Measurements from ENCODE around the gene CTNNA3.

CTNNA3 gene

DNA sequence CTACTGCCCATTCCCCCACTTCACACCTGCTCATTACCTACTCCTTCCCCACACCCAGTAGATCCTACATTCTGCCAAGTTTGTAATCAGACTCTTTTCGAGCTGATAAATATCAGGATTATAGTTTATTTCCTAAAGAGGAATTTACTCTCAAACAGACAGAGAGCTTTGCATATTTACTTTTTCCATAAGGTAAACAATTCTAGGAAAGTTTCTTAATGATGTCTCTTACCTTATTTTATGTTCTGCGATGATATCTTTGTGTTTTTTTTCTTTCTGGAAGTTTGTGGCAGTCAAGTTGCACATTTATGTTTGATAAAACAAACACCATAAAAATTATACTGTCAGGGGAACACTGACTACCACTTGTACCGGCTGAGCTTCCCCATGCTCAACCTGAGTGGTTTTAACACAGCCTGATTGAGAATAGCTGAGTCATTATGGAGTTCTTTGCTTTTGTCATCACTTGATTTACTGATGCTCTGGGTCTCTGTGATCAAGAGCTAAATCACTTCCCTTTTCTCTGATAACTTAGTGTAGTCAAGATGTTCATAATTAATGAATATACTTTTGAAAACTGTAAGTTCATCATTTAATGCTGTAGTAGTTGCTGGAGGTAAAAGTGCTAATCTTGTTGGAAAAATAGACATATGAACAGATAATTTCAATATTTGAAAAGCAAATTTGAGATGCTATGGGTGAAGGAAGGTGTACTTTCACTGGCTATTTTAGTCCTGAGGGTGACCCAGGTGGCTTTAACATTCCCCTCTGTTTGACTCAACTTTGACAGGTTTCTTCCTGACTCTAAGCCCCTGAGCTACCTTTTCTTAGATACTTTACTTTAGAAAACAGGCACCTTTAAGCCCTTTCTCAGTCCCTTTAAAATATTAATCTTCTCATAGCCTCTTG, 1804.7 kb downstream of the CTNNA3 start:
- Histone ChIP-seq H4K20me1 (ENCODE audit: low read depth, low read length) (no peaks in the 10 kb centered on the region), H3K9ac (ENCODE audit: low read length) (no peak overlapping the region), H3K27me3 (ENCODE audit: low read length) (no peaks in the 10 kb centered on the region), H2AFZ (ENCODE audit: low read depth, low read length, severe bottlenecking) (no peak overlapping the region), H3K36me3 (ENCODE audit: low read length) (no peaks in the 10 kb centered on the region), H3K79me2 (ENCODE audit: insufficient read depth, low read length) (no peaks in the 10 kb centered on the region), H3K4me2 (ENCODE audit: low read depth, low read length, poor library complexity, severe bottlenecking) (no peak overlapping the region), H3K9me2 (replicated peaks; ENCODE audit: insufficient read depth, low read length) (no peaks in the 10 kb centered on the region), H3K9me3 (ENCODE audit: insufficient read depth, low read length) (no peaks in the 10 kb centered on the region), H3K4me3 (ENCODE audit: insufficient read depth, low read length, poor library complexity, severe bottlenecking) (no peak overlapping the region), H3F3A (ENCODE audit: insufficient read depth) (no peaks in the 10 kb centered on the region), H3K27ac (ENCODE audit: low read depth, low read length) (no peak overlapping the region)
- TF ChIP-seq, protein P1, sequence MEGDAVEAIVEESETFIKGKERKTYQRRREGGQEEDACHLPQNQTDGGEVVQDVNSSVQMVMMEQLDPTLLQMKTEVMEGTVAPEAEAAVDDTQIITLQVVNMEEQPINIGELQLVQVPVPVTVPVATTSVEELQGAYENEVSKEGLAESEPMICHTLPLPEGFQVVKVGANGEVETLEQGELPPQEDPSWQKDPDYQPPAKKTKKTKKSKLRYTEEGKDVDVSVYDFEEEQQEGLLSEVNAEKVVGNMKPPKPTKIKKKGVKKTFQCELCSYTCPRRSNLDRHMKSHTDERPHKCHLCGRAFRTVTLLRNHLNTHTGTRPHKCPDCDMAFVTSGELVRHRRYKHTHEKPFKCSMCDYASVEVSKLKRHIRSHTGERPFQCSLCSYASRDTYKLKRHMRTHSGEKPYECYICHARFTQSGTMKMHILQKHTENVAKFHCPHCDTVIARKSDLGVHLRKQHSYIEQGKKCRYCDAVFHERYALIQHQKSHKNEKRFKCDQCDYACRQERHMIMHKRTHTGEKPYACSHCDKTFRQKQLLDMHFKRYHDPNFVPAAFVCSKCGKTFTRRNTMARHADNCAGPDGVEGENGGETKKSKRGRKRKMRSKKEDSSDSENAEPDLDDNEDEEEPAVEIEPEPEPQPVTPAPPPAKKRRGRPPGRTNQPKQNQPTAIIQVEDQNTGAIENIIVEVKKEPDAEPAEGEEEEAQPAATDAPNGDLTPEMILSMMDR (IDR thresholded peaks at IDR 0.05; ENCODE audit: insufficient read depth, low read length, poor library complexity, severe bottlenecking) = no peak
- TF ChIP-seq EZH2phosphoT487 (conservative IDR thresholded peaks at IDR 0.05; ENCODE audit: low read length) = no peak

DNA sequence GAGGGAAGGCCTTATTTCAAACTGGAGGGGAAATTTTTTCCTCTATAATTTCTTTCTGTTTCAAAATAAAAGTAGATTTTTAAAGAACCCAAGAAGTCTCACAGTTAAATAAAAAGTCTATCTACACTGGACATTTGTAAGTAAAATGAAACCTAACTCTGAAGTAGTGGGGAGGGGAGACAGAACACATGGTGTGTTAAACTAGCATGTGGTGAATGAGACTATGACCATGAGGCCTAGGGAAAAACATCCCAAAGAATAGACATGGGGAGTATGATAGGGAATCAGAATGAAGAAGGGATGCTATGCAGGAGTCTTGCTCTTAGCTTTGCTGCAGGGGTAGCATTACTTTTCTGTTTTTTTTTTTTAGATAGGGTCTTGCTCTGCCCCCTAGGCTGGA, 1831.5 kb downstream of the CTNNA3 start:
- Histone ChIP-seq H3F3A (ENCODE audit: insufficient read depth) (no peaks in the 10 kb centered on the region), H3K27ac (ENCODE audit: low read depth, low read length) (no peak overlapping the region), H3K9me3 (ENCODE audit: insufficient read depth, low read length) (no peaks in the 10 kb centered on the region), H3K4me2 (ENCODE audit: low read depth, low read length, poor library complexity, severe bottlenecking) (no peak overlapping the region), H3K9ac (ENCODE audit: low read length) (no peak overlapping the region), H3K9me2 (replicated peaks; ENCODE audit: insufficient read depth, low read length) (no peaks in the 10 kb centered on the region), H3K36me3 (ENCODE audit: low read length) (no peaks in the 10 kb centered on the region), H3K27me3 (ENCODE audit: low read length) (no peaks in the 10 kb centered on the region), H3K4me3 (ENCODE audit: insufficient read depth, low read length, poor library complexity, severe bottlenecking) (no peak overlapping the region), H4K20me1 (ENCODE audit: low read depth, low read length) (no peaks in the 10 kb centered on the region), H2AFZ (ENCODE audit: low read depth, low read length, severe bottlenecking) (no peak overlapping the region), H3K79me2 (ENCODE audit: insufficient read depth, low read length) (no peaks in the 10 kb centered on the region)
- TF ChIP-seq EZH2phosphoT487 (conservative IDR thresholded peaks at IDR 0.05; ENCODE audit: low read length) = no peak
- TF ChIP-seq, protein P1 (IDR thresholded peaks at IDR 0.05; ENCODE audit: insufficient read depth, low read length, poor library complexity, severe bottlenecking) = no peak

DNA sequence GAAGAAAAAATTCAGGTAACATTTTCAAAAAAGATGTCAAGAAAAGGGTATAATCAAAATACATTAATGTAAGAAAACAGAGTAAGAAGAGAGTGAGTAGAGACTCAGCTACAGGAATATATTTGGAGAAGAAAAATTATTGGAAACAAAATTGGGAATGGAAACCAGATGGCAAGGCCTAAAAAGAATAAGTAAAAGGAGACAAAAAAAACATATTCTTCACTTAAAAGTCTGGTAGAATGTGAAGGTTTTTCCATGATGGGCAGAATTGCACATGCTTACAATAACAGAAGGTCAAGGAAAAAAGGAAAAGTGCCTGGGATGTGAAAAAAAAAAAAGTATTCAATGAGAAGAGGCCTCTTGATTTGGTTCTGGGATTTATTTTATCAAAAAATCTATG, 1832.0 kb downstream of the CTNNA3 start:
- H3K4me3 ChIP-seq (ENCODE audit: insufficient read depth, low read length, poor library complexity, severe bottlenecking) = no peak overlapping the region
- H3K9me2 ChIP-seq (replicated peaks; ENCODE audit: insufficient read depth, low read length) = no peaks in the 10 kb centered on the region
- TF ChIP-seq, protein P1 (IDR thresholded peaks at IDR 0.05; ENCODE audit: insufficient read depth, low read length, poor library complexity, severe bottlenecking) = no peak
- TF ChIP-seq EZH2phosphoT487 (conservative IDR thresholded peaks at IDR 0.05; ENCODE audit: low read length) = no peak
- H3F3A ChIP-seq (ENCODE audit: insufficient read depth) = no peaks in the 10 kb centered on the region
- H3K79me2 ChIP-seq (ENCODE audit: insufficient read depth, low read length) = no peaks in the 10 kb centered on the region
- no peaks in the 10 kb centered on the region for H4K20me1 ChIP-seq (ENCODE audit: low read depth, low read length)
- no peak overlapping the region for H3K9ac ChIP-seq (ENCODE audit: low read length)
- no peak overlapping the region for H2AFZ ChIP-seq (ENCODE audit: low read depth, low read length, severe bottlenecking)
- no peak overlapping the region for H3K27ac ChIP-seq (ENCODE audit: low read depth, low read length)
- H3K36me3 ChIP-seq (ENCODE audit: low read length) = no peaks in the 10 kb centered on the region
- no peaks in the 10 kb centered on the region for H3K9me3 ChIP-seq (ENCODE audit: insufficient read depth, low read length)
- H3K4me2 ChIP-seq (ENCODE audit: low read depth, low read length, poor library complexity, severe bottlenecking) = no peak overlapping the region
- no peaks in the 10 kb centered on the region for H3K27me3 ChIP-seq (ENCODE audit: low read length)
